T47D (cell line): ENCODE measurements around the gene BIRC5.
A peak's percentile ranks its signal among the peaks of the same experiment; 100 is the strongest.
"Not testable (repeated sequence)": the region's sequence is repeated elsewhere in the genome, so short reads cannot be mapped to it uniquely, and the experiment has no call there.

ENCODE experiments used
- DNase-seq, 2 experiments: peaks; one replicate each; pipeline versions ENCODE4 v3.0.0 to v3.0.0-alpha.2; 2011 to 2012; ENCODE audit warnings: low read depth in 1 of 2, low spot score in 1 of 2
- JUND ChIP-seq: IDR thresholded peaks from 2 replicates; pipeline ENCODE4 v1.6.1; 2012; ENCODE audit warnings: low read depth
- in situ Hi-C: cut with HindIII; loops from 2 replicates; pipeline ENCODE4 v1.10.0; 2016; ENCODE audit warnings: low sequenced_read_pairs, low pct_unique_long_range_greater_than_20kb

BIRC5 gene

GRCh38 chr17:78242024-78242742, 28.1 kb downstream of the BIRC5 start:
- no peak for DNase-seq
- in situ Hi-C loops: no loop called here
- TF ChIP-seq JUND: no peak

- no peak for DNase-seq
- no peak for TF ChIP-seq JUND
- in situ Hi-C loops: no loop called here
These were observed 33.3 kb downstream of the BIRC5 start for GRCh38 chr17:78247304-78247703.

GRCh38 chr17:78248051-78248914, 34.2 kb downstream of the BIRC5 start:
- DNase-seq: no peak
- TF ChIP-seq JUND: no peak
- in situ Hi-C loops: no loop called here

DNA sequence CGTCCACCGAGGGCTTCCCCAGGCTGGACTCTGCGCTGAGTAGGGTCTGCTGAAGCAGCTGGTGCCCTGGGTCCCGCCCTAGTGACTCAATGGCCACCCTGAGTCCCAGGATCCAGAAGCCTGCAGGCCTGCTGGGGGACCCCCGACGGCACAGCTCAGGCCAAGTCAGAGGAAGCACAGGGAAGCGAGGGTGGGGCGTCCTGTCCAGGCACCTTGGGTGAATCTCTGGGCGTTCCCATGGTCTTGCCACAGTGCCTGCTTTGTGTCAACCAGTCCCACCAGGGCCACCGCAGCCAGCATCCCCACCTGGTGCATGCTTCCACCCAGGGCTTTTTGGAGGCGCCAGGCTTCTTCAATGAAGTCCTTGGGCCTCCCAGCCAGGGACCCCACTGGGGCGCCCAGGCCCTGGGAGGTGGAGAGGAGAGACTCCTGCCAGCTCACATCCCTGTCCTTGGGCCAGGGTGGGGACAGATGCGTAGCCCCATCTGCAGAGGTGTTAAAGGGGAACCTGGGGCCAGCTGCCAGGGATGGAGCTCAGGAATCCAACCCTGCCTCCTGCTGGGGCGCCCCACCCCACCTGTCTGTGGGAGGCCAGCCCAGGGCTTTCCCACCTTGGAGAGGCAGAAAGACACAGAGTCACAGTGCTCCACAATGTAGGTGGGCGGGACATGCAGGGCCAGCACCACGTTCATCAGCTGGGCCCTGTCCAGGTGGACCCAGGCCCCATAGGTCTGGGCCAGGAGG, 35.2 kb downstream of the BIRC5 start:
- in situ Hi-C loops: no loop called here
- no peak for TF ChIP-seq JUND
- no peak for DNase-seq

DNA sequence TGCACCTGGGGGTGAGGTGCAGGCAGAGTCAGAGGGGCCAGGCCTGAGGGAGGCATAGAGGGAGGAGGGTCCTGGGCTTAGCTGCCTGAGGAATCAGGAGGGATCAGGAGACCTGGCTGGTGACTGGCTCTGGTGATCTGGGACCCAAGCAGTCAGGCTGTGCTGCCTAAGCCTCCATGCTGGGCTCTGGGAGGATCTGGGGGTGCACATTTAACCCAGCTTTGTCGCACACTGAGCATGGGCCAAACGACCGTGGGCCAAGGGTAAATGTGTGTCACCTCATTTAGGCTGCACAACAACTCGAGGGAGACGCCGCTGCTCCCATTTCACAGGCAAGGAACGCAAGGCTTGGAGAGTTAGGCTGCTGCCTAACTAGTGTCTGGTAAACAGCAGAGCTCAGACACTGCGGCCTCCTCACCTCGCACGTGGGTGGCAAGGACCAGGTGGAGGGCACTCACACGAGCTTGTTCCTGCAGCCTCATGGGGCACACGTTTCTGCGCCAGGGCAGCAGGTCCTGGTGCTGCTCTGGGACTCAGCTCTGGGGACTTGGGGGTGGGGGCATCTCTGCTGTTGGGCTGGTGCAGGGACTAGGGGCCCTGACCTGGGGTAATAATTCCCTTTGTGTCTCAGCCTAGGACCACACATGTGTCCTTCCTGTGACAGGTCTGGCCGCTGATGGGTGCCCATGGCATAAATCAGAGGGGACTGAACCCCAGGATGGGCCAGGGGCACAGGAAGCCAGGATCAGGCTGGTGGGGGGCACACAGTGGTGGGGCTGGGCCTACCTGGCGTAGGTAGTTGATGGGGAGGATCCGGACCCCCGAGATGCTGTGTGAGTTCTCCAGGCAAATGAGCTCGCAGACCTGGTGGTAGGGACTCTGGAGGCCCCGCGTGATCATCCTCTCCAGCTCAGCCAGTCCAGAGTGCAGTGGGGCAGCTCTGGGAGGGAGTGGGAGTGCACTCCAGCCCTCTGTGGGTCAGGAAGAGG, 36.1 kb downstream of the BIRC5 start:
- TF ChIP-seq JUND: no peak
- no peak for DNase-seq
- in situ Hi-C loops: no loop called here

DNA sequence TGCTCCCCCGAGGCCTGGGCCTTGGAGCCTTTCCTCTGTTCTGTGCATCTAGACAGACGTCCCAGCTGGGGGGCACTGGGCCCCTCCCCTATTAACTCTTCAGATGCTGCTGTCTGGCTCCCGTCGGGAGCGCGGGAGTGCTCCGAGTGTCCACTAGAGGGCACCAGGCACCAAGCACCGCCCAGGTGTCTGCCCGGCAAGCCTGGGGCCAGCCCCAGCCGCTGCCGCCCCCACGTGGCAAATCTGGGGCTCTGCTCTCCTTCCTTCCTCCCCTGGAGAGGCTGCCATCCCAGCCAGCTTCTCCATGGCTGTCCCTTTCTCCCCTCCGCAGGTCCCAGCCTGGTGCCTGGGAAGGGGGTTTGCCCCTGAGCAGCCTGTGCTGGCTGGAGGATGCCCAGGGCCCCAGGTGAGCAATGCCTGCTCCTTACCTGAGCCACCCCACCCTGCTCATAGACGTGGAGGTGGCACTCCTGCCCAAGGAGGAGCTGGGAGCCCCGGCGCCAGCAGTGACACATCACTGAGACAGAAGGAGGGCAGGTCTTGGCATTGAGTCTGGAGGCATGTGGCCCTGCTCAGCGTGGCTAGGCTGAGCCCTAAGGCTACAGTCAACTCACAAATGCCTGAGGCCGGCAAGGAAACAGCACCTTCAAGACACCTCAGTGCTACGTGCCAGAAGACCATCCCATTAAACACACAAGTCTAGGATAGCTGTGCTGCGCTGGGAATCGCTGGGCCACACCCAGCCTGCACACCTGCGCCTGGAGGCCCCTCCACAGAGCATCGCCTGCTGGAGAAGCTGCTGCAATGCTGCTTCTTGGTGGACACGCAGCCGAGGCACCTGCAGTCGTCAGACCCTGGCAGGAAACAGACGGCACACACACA, 37.1 kb downstream of the BIRC5 start:
- in situ Hi-C loops: no loop called here
- peak; percentile 90 to 99 for DNase-seq
- TF ChIP-seq JUND: no peak

GRCh38 chr17:78251773-78252103, 37.7 kb downstream of the BIRC5 start:
- in situ Hi-C loops: no loop called here
- no peak for DNase-seq
- no peak for TF ChIP-seq JUND

GRCh38 chr17:78252111-78252634, 38.1 kb downstream of the BIRC5 start:
- no peak for TF ChIP-seq JUND
- DNase-seq: no peak
- in situ Hi-C loops: no loop called here

DNA sequence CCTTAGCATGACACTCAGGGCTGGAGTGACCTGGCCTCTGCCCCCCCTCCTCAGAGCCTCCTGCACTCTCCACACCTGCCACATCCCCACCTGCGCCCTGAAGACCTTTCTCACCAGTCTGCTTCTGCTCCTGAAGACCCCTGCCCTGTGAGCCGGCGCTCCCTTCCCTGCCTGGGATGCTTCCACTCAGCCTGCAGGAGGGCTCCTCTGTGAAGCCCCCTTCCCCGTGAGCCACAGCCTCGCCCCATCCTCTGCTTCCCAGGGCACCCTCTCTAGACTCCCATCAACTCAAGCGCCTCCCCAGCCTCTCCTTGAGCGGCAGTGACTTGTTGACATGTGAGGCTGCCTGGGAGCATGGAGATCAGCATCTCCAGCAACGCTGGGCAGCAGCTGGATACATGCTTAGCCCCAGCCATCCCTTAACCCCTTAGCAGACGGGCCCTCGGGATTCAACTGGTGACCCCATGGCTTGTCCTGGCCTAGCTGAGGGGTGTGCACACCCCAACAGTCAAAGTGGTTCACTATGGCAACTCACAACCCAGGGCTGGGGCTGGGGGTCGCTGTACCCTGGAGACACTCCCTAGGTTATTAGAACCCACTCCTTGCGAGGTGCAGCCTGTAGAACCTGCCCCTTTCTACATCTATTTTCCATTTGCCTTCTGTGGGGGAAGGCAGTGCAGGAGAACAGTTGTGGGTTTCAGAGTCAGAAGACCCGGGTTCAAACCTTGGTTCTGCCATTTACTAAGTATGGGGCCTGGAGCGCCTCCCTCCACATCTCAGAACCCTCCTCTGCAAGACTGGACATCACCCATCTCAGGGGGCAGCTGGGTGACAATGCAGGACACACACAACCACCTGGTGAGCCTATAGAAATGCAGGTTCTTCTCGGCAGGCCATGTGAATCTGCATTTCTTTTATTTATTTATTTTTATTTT, 38.9 kb downstream of the BIRC5 start:
- TF ChIP-seq JUND: no peak
- in situ Hi-C loops: no loop called here
- DNase-seq: no peak

DNA sequence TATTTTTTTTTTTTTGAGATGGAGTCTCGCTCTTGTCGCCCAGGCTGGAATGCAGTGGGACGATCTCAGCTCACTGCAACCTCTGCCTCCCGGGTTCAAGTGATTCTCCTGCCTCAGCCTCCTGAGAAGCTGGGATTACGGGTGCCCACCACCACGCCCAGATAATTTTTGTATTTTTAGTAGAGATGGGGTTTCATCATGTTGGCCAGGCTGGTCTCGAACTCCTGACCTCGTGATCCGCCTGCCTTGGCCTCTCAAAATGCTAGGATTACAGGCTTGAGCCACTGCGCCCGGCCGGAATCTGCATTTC, 39.5 kb downstream of the BIRC5 start:
- in situ Hi-C loops: not testable (repeated sequence)

More for the DNA sequence above, 39.5 kb downstream of the BIRC5 start:
- not testable (repeated sequence) for DNase-seq
